GM19438 (cell line): ENCODE data around the gene PIEZO1.

Source experiments
- ATAC-seq: cut with Tn5 transposase; IDR thresholded peaks from one replicate; pipeline ENCODE4 v1.9.1; 2021; ENCODE audit warnings: low read depth; ENCODE audit not compliant: unreplicated experiment

Gene PIEZO1

DNA sequence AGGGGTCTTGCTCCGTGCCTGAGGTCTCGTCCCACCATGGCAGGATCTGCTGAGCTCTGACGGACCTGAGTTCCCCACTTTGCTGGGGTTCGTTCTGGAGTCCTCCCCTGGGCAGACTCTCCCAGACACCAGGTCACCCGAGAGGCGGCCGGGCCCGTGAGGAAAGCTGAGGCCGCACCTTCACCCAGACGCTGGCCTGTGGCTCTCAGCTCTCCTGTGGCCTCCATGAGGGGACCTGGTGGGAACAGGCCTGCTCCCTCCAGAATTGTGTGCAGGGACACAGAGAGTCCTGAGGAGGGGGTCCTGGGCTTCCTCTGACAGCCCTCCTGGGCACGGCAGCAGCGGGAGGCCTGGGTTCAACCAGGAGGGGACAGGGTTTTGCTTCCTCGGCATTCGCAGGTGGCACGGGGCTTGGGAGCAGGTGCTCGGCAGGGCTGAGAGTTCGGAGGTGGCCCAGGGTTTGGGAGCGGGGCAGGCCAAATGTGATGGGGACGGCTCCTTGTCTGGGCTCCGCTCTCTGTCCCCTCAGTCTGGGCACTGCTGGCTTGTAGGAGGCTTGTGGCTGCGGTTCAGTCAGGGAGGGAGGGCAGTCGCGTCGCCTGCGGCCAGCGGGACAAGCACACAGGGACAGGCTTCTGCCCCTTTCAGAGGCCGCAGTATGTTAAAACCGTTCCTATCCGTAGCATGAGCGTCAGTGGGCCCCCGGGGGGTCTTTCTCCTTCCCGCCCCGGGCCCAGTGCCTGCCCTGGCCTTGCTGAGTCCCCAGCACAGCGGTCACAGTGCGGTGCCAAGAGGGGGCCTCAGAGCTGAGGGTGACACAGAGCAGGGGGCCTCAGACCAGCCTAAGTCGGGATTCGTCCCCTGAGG is 90.6 kb downstream of the PIEZO1 start:
- ATAC-seq = no peak

GRCh38 chr16:88693420-88694177 is 91.4 kb downstream of the PIEZO1 start:
- ATAC-seq = no peak

GRCh38 chr16:88692861-88693260 is 92.2 kb downstream of the PIEZO1 start:
- no peak for ATAC-seq

GRCh38 chr16:88691924-88692560 is 93.0 kb downstream of the PIEZO1 start:
- ATAC-seq = no peak

GRCh38 chr16:88691129-88691813 is 93.7 kb downstream of the PIEZO1 start:
- no peak for ATAC-seq

- ATAC-seq = no peak
Measured at GRCh38 chr16:88690341-88691128, 94.5 kb downstream of the PIEZO1 start.

GRCh38 chr16:88688013-88688778 is 96.8 kb downstream of the PIEZO1 start:
- ATAC-seq = no peak

DNA sequence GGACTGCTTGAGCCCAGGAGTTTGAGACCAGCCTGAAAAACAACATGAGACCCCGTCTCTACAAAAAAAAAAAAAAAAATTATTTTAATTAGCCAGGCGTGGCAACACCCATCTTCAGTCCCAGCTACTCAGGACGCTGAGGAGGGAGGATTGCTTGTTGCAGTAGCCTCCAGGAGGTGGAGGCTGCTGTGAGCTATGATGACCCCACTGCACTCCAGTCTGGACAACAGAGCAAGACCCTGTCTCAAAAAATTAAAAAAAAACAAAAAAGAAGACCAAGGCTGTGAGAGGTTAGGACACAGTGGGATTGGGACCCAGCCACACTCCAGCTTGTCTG is 97.4 kb downstream of the PIEZO1 start:
- no peak for ATAC-seq

- no peak for ATAC-seq
Measured at GRCh38 chr16:88687254-88687576, 97.8 kb downstream of the PIEZO1 start.

- peak; percentile 65 for ATAC-seq
Measured at GRCh38 chr16:88686439-88687253, 98.4 kb downstream of the PIEZO1 start, which contains the start of gene SNAI3. TSS of gene SNAI3 (minus strand) at chr16:88686507. CDS start at chr16:88686406, 101 bp downstream.

- peak; percentile 16 for ATAC-seq
Measured at GRCh38 chr16:88686062-88686438, 99.0 kb downstream of the PIEZO1 start.

GRCh38 chr16:88685156-88686061 is 99.6 kb downstream of the PIEZO1 start:
- no peak for ATAC-seq

GRCh38 chr16:88684569-88685155 is 100.4 kb downstream of the PIEZO1 start:
- ATAC-seq = no peak

- ATAC-seq = peak; percentile 53
Measured at GRCh38 chr16:88681709-88682451, 103.1 kb downstream of the PIEZO1 start.

DNA sequence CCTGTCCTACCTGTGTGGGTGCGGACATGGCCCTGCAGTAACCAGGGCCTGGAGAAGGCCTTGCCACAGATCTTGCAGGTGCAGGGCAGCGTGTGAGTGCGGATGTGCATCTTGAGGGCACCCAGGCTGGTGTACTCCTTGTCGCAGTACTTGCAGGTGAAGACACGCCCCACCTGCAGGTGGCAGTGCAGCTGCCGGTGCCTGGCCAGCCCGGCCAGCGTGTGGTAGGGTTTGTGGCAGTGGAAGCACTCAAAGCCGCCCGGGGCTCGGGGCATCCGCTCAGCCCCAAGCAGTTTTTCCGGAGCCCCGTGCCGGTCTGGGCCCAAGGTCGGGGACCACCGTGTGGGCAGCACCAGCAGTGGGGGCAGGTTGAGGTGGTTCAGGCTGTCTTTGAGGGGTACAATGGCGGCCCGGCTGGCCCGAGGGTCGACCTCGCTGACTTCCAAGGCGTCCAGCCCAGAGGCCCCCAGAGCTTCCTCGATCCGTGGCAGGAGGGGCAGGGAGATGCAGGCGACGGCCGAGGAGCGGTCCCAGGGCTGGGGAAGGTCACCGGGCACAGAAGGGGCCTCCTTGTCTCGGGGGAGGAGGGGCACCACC is 103.8 kb downstream of the PIEZO1 start:
- peak; percentile 31 for ATAC-seq

GRCh38 chr16:88680554-88681083 is 104.4 kb downstream of the PIEZO1 start:
- no peak for ATAC-seq
